Brain microvascular endothelial cell (primary cell): Measurements from ENCODE around the gene LYSET.
"Not testable (repeated sequence)": the region's sequence is repeated elsewhere in the genome, so short reads cannot be mapped to it uniquely, and the experiment has no call there.

ENCODE experiments used
- DNase-seq: peaks from one replicate; pipeline ENCODE4 v3.0.0-alpha.2; 2020
- H3K27ac ChIP-seq: fragments of 250-450 bp; sonication (Bioruptor Pico); 2 replicates; pipeline ENCODE4 v1.5.1; 2020; ENCODE audit warnings: mild to moderate bottlenecking, moderate library complexity
- H3K27me3 ChIP-seq: fragments of 250-450 bp; sonication (Bioruptor Pico); replicated peaks from 2 replicates; pipeline ENCODE4 v1.5.1; 2020; ENCODE audit warnings: mild to moderate bottlenecking
- H3K36me3 ChIP-seq: fragments of 250-450 bp; sonication (Bioruptor Pico); replicated peaks from 2 replicates; pipeline ENCODE4 v1.5.1; 2020; ENCODE audit warnings: mild to moderate bottlenecking
- H3K4me3 ChIP-seq: 2 replicates; pipeline ENCODE4 v1.5.1; 2011; ENCODE audit warnings: low read depth, mild to moderate bottlenecking, control low read depth, low read length, moderate library complexity
- in situ Hi-C: cut with HindIII; loops from 2 replicates; pipeline ENCODE4 v1.10.0; 2017; ENCODE audit warnings: low sequenced_read_pairs, low pct_ligation_motif_present
- TF ChIP-seq, protein P1 (sequence below): IDR thresholded peaks from 2 replicates; pipeline ENCODE4 v1.5.1; 2011; ENCODE audit warnings: low read depth, mild to moderate bottlenecking, moderate library complexity, low read length, control low read depth, inconsistent platforms; ENCODE audit errors: missing control alignments

The LYSET gene

DNA sequence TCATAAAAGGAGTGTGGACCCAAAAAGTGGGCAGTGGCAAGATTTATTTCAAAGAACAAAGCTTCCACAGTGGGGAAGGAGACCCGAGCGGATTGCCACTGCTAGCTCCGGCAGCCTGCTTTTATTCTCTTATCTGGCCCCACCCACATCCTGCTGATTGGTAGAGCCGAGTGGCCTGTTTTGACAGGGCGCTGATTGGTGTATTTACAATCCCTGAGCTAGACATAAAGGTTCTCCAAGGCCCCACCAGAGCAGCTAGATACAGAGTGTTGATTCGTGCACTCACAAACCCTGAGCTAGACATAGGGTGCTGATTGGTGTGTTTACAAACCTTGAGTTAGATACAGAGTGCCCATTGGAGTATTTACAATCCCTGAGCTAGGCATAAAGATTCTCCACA, 15.5 kb upstream of the LYSET start:
- DNase-seq, in situ Hi-C loops, H3K36me3 ChIP-seq, H3K4me3 ChIP-seq, H3K27me3 ChIP-seq, H3K27ac ChIP-seq: not testable (repeated sequence)

DNA sequence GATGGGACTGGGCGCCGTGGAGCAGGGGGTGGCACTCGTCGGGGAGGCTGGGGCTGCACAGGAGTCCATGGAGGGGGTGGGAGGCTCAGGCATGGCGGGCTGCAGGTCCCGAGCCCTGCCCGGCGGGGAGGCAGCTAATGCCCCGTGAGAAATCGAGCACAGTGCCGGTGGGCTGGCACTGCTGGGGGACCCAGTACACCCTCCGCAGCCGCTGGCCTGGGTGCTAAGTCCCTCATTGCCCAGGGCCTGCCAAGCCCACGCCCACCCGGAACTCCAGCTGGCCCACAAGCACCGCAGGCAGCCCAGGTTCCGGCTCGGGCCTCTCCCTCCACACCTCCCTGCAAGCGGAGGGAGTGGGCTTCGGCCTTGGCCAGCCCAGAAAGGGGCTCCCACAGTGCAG, 15.0 kb upstream of the LYSET start:
- H3K36me3 ChIP-seq, in situ Hi-C loops, H3K27me3 ChIP-seq, H3K4me3 ChIP-seq, DNase-seq, H3K27ac ChIP-seq: not testable (repeated sequence)

DNA sequence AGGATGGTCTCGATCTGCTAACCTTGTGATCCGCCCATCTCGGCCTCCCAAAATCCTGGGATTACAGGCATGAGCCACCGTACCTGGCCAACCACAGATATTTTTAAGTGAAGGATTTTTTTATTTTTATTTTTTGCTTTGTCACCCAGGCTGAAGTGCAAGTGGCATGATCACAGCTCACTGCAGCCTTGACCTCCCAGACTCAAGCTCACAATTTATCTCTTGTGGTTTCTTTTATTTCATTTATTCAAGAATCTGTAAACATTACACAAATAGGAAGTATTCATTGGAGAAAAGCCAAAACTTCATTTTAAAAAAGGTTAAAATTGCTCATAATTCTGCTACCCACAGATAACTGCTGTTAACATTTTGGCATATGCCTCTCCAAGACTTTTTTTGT, 13.7 kb upstream of the LYSET start:
- Histone ChIP-seq H3K27ac (no peak overlapping the region), H3K36me3 (no peaks in the 10 kb centered on the region), H3K4me3 (no peak overlapping the region), H3K27me3 (no peaks in the 10 kb centered on the region)
- TF ChIP-seq, protein P1, sequence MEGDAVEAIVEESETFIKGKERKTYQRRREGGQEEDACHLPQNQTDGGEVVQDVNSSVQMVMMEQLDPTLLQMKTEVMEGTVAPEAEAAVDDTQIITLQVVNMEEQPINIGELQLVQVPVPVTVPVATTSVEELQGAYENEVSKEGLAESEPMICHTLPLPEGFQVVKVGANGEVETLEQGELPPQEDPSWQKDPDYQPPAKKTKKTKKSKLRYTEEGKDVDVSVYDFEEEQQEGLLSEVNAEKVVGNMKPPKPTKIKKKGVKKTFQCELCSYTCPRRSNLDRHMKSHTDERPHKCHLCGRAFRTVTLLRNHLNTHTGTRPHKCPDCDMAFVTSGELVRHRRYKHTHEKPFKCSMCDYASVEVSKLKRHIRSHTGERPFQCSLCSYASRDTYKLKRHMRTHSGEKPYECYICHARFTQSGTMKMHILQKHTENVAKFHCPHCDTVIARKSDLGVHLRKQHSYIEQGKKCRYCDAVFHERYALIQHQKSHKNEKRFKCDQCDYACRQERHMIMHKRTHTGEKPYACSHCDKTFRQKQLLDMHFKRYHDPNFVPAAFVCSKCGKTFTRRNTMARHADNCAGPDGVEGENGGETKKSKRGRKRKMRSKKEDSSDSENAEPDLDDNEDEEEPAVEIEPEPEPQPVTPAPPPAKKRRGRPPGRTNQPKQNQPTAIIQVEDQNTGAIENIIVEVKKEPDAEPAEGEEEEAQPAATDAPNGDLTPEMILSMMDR = no peak
- no peak for DNase-seq
- in situ Hi-C loops = no loop called here

DNA sequence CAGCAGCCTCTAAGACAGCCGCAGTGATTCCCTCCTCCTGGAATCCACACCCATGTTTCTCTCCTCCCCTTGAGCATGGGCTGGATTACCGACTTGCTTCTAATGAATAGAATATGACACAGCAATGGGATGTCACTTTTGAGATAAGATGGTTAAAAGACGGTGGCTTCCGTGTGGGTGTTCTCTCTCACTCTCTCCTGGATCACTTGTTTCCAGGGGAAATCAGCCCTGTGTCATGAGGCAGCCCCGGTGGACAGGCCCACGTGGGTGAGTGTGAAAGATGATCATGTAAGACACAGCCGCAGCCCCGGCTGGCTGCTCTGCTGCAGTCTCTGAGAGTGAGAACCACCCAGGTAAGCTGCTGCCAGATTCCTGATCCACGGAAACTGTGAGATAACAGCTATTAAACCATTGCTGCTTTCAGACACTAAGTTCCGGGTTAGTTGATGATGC, 11.1 kb upstream of the LYSET start:
- Histone ChIP-seq H3K27me3 (no peaks in the 10 kb centered on the region), H3K27ac (no peak overlapping the region), H3K4me3 (no peak overlapping the region), H3K36me3 (no peaks in the 10 kb centered on the region)
- in situ Hi-C loops = no loop called here
- peak; percentile 35 for DNase-seq
- TF ChIP-seq, protein P1 = no peak

DNA sequence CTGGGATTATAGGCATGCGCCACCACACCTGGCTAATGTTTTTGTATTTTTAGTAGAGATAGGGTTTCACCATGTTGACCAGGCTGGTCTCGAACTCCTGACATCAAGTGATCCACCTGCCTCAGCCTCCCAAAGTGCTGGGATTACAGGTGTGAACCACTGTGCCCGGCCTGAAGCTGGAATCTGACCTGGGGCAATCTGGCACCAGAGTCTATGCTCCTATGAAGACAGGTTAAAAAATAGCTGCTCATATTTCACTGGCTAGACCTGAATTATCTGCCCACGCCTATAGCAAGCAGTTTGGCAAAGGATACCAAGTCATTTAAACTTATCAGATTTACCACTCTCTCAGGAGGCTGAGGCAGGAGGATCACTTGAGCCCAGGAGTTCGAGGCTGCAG, 10.4 kb upstream of the LYSET start:
- in situ Hi-C loops, H3K36me3 ChIP-seq, H3K4me3 ChIP-seq, DNase-seq, H3K27ac ChIP-seq, H3K27me3 ChIP-seq: not testable (repeated sequence)

DNA sequence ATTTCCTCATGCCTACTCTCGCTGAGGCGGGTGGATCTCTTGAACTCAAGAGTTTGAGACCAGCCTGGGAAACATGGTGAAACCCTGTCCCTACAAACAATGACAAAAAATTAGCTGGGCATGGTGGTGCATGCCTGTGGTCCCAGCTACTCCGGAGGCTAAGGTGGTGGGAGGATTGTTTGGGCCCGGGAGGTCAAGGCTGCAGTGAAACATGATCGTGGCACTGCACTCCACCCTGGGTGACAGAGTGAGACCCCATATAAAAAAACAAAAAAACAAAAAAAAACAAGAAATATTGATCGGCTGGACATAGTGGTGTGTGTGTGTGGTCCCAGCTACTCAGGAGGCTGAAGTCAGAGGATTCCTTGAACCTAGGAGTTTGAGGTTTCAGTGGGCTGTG, 9.6 kb upstream of the LYSET start:
- in situ Hi-C loops = no loop called here
- no peak for DNase-seq
- TF ChIP-seq, protein P1 = no peak
- Histone ChIP-seq H3K36me3 (no peaks in the 10 kb centered on the region), H3K27ac (no peak overlapping the region), H3K27me3 (no peaks in the 10 kb centered on the region), H3K4me3 (no peak overlapping the region)

DNA sequence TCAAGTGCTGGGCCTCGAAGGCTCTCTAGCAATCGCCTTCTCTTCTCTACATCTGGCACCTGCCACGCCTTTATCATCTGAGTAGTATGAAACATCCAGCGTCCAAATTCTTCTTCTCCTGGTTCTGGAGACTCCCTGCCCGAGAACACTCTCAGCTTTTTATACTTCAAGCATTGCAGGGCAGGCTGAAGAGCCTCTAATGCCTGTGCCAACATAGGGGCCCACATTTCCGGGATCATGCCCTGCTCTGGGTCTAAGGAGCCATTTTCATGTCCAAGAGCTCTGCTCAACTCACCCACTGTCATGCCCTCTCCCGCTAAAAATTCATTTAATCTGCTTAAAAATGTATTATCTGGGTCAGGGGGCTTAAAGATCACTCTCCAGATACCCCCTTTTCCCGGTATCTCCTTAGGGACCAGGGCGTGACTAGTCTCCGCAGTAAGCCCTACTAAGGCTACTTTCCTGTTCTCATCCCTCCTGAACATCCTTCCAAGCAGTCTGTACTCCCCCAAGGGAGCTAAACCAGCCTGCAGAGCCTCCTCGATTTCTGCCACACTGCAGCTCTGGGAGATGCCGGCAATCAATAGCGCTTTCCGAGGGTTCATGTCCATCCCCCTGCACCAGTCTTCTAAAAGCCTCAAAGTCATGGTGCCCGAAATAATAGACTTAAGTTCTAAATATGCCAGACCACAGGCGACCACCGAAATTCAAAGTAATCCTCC, 1.4 kb upstream of the LYSET start:
- in situ Hi-C loops = no loop called here
- no peak for DNase-seq
- TF ChIP-seq, protein P1 = no peak
- Histone ChIP-seq H3K36me3 (no peaks in the 10 kb centered on the region), H3K4me3 (peak overlapping the region; percentile 95), H3K27me3 (no peaks in the 10 kb centered on the region), H3K27ac (no peak overlapping the region)
